Kidney epithelial cell (primary cell): Measurements from ENCODE around the gene CYSTM1. TPM values are rescaled to one million over a fixed set of nuclear protein-coding genes. Genes with fewer than 3 reads are reported as not detected.

Experiments
- DNase-seq: peaks from one replicate; pipeline ENCODE4 v3.0.0-alpha.2; 2010; ENCODE audit warnings: low read depth
- H3K27me3 ChIP-seq: 2 replicates; pipeline ENCODE4 v1.6.0; 2011; ENCODE audit warnings: low read length; ENCODE audit not compliant: control insufficient read depth, insufficient read depth
- H3K36me3 ChIP-seq: 2 replicates; pipeline ENCODE4 v1.5.1; 2011; ENCODE audit warnings: low read length; ENCODE audit not compliant: control insufficient read depth, insufficient read depth
- H3K4me3 ChIP-seq: 2 replicates; pipeline ENCODE4 v1.5.1; 2011; ENCODE audit warnings: low read depth, mild to moderate bottlenecking, control low read depth, low read length
- CTCF ChIP-seq: IDR thresholded peaks from 2 replicates; pipeline ENCODE4 v1.5.1; 2011; ENCODE audit warnings: mild to moderate bottlenecking, moderate library complexity, low read length, control low read depth, inconsistent platforms; ENCODE audit not compliant: insufficient read depth, poor library complexity, severe bottlenecking
- total RNA-seq: library from RNA; depleted of rRNA; stranded (reverse); fragments of >200 nt; gene quantifications from 2 replicates; pipeline ENCODE4 v1.2.3, GENCODE V29; 2015

CYSTM1 gene
- total RNA-seq, 1 donor from 2014 or later, result 176 TPM

- Histone ChIP-seq H3K27me3 (no peaks in the 10 kb centered on the region), H3K36me3 (peaks cover 1% of the 10 kb centered on the region), H3K4me3 (no peak overlapping the region)
- TF ChIP-seq CTCF, result no peak
- DNase-seq, result no peak
Measured at GRCh38 chr5:140243706-140244250, 68.8 kb downstream of the CYSTM1 start.

DNA sequence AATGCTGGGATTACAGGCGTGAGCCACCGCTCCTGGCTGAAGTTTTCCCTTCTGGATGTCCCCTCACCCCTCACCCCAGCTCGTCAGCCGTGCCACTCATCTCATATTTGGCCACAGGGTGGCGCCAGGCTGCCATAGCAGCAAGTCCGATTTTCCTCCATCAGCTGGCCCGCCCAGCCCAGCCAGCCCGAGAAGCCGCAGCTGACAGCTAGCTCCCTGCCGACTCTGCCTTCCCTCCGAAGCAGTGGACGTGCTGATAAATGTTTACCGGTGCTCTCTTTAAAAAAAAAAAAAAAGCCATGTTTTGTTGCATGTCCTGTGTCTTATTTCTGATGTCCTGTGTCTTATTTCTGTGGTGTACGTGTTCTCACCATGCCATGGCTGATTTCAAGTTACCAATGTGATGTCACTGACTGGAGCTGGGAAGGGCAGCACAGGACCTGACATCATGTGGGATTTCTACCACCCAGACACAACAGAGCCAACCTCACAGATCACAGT lies 69.6 kb downstream of the CYSTM1 start:
- DNase-seq, result peak; percentile 70
- Histone ChIP-seq H3K36me3 (peaks cover 1% of the 10 kb centered on the region), H3K27me3 (no peaks in the 10 kb centered on the region), H3K4me3 (no peak overlapping the region)
- TF ChIP-seq CTCF, result peak; percentile 87

- Histone ChIP-seq H3K4me3 (no peak overlapping the region), H3K36me3 (peaks cover 1% of the 10 kb centered on the region), H3K27me3 (no peaks in the 10 kb centered on the region)
- TF ChIP-seq CTCF, result no peak
- no peak for DNase-seq
Measured at GRCh38 chr5:140245341-140245740, 70.4 kb downstream of the CYSTM1 start.

DNA sequence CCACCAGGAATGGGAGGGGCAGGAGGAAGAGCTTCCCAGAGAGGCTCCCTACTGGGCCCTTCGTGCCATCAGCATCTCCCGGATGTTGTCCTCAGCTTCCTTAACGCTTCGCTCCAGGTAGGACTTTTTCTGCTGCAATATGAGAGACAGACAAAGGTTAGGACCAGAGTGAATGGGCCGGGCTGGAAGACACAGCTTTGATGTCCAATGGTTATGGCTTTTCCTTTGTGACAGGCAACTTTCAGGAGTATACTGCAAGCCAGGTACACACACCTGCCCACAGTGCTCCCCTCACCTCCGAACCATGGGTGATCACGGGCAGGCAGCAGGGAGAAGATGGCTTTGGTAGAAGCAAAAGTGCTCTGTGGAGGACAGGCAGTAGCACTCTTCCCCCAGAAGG lies 70.9 kb downstream of the CYSTM1 start:
- no peak for DNase-seq
- Histone ChIP-seq H3K27me3 (no peaks in the 10 kb centered on the region), H3K36me3 (peaks cover 2% of the 10 kb centered on the region), H3K4me3 (no peak overlapping the region)
- TF ChIP-seq CTCF, result no peak

DNA sequence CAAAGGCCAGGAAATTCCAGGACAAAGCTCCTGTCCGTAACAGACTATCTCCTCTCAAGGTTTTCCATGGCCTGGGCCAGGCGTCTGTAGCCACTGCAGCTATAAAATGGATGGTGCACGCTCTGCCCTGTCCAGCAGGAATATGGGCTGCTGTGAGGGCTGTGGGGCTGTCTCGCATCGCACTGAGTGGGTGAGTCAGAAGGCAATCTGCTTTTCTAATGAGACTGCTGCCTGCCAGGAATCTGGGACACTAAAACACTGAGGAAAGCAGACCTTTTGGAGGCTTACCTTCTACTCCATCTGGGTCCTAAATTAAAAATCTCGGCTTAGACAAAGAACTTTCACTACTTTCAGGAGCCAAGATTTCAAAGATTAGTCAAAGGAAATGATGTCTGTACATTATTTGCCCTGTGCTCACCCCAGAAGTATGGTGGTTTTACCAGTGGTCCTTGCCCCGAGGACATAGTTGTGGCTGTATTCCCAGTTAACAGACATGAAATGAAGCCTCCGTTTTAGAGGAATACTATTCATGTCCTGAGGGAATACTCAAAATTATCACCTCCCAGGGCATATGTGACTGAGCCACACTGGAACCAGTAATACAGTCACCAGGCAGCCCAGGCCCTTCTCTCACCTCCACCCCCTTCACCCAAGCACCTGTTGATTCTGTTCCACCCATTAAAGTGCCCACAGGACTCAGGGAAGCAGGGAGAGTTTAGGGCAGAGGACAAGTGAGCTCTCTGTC lies 71.6 kb downstream of the CYSTM1 start:
- H3K4me3 ChIP-seq, result no peak overlapping the region
- no peak for TF ChIP-seq CTCF
- DNase-seq, result no peak

More for the DNA sequence above, 71.6 kb downstream of the CYSTM1 start:
- Histone ChIP-seq H3K27me3 (no peaks in the 10 kb centered on the region), H3K36me3 (peaks cover 2% of the 10 kb centered on the region)
